HPDE6-E6E7 (cell line): ENCODE results near the gene CRADD.
"Not testable (repeated sequence)": the region's sequence is repeated elsewhere in the genome, so short reads cannot be mapped to it uniquely, and the experiment has no call there.

ENCODE experiments used
- DNase-seq: peaks from one replicate; pipeline ENCODE4 v3.0.0; 2011; ENCODE audit warnings: missing footprints; ENCODE audit errors: extremely low spot score

CRADD gene

GRCh38 chr12:93896952-93897351 lies 219.8 kb downstream of the CRADD start:
- no peak for DNase-seq

- no peak for DNase-seq
Observed at GRCh38 chr12:93901739-93902138, 224.6 kb downstream of the CRADD start.

DNA sequence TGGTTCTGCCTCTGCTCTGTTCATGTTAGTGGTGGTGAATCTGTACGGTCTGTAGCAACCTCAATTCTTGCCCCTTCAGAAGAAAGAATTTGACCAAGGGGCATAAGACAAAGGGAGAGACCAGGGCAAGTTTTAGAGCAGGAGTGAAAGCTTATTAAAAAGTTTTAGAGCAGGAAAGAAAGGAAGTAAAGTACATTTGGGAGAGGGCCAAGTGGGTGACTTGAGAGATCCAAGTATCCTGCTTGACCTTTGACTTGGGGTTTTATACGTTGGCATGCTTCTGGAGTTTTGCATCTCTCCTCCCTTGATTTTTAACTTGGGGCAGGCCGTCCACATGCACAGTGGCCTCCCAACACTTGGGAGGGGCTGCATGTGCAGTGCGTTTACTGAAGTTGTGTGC lies 225.0 kb downstream of the CRADD start:
- DNase-seq, result no peak

DNA sequence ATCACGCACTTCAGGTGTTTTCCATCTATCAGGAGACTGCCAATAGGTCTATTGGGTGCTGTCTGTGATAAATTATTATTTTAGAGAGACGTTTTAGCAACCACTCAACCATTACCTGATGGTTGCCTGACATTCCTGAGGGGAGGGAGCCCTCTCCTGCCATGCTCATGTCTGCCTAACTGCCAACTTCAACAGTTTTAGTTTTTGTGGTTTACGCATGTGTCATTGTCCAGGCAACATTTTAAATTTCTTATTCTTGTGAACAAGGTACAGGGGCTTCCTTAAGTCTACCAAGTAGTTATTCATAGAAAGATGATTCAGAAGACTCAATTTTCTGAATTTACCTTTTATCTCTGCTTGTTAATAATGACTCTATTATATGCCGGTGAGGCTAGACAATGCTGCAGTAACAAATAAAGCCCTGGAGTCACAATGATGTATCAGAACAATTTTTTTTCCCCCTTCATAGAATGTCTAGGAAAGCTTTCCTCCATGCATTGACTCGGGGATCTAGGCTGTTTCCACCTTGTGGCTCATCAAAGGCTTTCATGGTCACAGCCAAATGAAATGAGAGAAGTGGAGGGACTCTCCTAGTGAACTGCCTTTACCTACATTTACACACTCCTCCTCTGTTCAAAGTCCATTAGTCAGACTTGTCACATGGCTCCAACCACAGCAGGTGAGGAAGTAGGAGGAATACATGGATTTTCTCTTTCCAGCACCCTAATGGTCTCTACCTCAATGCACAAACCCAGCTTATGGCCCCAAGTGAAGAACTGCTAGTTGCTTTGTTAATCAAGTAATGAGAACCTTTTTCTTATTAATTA lies 225.8 kb downstream of the CRADD start:
- no peak for DNase-seq

DNA sequence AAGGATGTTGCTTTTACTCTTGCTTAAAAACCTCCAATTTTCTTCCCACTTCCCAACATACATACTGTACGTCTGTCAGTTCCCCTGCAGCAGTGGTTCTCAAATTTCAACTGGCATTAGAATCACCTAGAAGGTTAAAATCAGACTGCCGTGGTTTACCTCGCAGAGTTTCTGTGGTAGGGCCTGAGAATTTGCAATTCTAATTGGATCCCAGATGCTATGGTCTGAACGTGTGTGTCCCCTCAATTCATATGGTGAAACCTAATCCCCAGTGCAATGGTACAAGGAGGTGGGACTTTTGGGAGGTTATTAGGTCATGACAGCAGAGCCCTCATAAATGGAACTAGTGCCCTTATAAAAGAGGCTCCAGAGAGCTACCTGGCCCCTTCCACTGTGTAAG lies 226.9 kb downstream of the CRADD start:
- no peak for DNase-seq

DNA sequence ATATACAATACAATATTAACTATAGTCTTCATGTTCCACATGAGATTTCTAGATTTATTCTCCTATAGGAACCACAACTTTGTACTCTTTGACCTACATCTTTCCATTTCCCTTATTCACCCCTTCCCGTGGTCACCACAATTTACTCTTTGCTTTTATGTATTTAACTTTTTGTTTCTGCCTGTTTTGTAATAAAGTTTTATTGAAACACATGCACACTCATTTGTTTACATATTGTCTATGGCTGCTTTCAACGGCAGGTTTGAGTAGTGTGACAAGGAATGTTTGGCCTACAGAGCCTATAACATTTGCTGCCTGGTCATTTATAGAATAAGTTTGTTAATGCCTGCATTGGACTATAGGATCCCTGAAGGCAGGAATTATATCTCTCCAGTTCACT lies 231.1 kb downstream of the CRADD start:
- no peak for DNase-seq

GRCh38 chr12:93908846-93909567 lies 231.8 kb downstream of the CRADD start:
- DNase-seq, result peak; percentile 49

DNA sequence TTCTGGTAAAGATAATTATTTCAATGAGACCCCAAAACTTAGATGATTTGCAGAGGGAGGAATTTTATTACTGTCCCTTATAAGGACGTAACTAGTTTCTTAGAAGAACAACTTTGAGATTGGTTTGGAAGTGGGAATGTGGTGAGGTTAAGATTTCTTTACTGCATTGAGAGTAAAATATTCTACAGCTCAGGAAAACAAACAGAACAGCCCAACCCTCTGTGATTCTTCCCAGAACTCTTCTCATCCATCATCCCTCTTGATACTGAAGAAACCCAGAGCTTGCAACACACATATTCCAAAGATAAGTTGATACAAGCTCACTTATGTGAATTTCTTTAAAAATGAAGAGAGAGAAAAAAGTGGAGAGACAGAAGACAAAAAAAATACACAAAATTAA lies 234.2 kb downstream of the CRADD start:
- DNase-seq, result no peak

DNA sequence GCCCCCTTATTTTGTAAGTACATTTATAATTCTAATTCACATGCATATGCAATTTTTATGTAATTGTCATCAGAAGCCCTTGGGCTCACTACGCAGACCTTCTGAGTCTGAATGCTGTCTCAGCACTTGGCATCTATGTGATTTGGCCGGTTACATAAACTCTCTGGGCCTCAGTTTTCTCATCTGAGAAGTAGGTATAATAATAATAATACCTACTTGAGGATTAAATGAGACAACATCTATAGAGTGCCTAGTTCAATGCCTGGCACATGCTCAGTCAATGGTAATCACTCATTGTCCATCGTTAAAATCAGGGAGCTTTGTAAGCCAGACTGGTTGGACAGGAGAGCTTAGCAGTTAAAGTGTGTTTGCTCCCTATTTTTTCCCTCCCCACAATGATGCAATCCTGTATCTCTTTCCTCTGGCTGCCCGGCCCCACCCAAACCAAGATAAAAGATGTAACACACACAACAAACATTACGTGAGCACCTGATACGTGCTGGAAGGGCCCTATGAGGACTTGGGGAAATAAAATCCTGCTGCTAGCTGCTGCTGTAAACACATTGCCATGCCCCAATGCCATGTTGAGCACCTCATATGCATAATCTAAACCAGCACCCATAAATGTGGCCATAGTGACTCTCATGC lies 235.0 kb downstream of the CRADD start:
- no peak for DNase-seq

DNA sequence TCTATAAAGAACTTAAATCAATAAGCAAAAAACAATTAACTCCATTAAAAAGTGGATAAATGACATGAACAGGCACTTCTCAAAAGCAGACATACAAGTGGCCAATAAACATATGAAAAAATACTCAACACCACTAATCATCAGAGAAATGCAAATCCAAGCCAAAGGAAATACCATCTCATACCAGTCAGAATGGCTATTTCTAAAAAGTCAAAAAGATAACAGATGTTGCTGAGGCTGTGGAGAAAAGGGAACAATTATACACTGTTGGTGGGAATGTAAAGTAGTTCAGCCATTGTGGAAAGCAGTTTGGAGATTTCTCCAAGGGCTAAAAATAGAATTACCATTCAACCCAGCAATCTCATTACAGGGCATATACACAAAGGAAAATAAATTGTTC lies 236.7 kb downstream of the CRADD start:
- no peak for DNase-seq

DNA sequence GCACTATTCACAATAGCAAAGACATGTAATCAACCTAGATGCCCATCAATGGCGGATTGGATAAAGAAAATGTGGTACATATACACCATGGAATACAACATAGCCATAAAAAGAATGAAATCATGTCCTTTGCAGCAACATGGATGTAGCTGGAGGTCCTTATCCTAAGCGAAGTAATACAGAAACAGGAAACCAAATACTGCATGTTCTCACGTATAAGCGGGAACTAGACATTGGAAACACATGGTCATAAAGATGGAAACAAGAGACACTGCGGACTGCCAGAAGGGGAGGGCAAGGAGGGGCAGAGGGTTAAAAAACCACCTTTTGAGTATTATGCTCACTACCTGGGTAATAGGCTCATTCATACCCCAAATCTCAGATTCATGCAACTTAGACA lies 237.1 kb downstream of the CRADD start:
- DNase-seq, result no peak

DNA sequence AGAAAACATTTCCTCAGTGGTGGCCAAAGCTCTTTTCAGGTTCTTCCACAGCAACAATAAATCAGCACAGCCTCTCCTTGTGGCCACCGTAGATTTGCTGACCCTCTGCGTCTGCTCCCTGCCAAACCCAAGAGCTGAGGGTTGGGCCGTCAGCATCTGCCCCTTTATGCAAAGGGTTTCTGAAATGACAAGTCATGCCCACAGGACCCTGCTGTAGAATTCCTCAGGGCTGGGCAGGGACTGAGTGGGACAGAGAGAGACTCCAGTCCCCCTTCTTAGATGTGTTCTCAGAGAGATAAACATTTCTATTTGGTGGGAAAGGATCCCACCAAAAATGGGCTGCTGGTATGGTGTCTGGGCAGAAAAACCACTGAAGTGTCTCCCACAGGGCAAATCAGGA lies 238.2 kb downstream of the CRADD start:
- no peak for DNase-seq

DNA sequence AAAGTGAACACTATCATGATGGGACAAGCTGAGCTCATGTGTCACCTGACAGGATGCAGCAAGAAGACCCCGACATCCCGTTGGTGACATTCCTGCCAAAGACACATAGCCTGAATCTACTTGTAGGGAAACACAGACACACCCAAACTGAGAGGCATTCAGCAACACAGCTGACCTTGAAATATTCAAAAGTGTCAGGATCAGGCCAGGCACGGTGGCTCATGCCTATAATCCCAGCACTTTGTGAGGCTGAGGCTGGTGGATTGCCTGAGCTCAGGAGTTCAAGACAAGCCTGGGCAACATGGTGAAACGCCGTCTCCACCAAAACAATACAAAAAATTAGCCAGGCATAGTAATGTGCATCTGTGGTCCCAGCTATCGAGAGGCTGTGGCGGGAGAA lies 239.2 kb downstream of the CRADD start:
- no peak for DNase-seq

- DNase-seq, result no peak
Observed at GRCh38 chr12:93918262-93918661, 241.1 kb downstream of the CRADD start.

DNA sequence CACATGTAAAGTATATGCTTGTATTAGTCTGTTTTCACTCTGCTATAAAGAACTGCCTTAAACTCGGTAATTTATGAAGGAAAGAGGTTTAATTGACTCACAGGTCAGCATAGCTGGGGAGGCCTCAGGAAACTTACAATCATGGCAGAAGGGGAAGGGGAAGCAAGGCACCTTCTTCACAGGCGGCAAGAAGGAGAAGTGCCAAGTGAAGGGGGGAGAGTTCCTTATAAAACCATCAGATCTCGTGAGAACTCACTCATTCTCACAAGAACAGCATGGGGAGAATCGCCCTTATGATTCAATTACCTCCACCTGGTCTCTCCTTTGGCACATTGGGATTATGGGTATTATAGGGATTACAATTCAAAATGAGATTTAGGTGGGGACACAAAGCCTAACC lies 241.7 kb downstream of the CRADD start:
- DNase-seq, result no peak

DNA sequence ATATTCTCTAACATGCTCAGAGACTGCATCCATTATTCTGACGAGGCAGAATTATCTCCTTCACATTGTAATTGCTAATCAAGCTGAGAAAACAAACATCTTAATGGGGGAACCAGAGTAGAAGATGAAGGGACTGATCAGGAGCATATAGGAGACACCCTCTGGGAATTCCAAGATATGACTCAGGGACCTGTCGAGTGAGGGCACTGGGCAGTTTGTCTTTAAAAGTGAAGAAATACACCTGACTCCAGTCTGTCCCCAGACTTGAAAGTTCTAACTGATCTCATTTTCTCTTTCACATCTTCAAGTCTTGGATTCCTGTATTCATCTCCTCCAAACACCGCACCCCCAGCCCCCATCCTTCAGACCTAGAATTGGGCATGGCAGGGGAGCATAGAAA lies 244.3 kb downstream of the CRADD start:
- DNase-seq, result no peak

DNA sequence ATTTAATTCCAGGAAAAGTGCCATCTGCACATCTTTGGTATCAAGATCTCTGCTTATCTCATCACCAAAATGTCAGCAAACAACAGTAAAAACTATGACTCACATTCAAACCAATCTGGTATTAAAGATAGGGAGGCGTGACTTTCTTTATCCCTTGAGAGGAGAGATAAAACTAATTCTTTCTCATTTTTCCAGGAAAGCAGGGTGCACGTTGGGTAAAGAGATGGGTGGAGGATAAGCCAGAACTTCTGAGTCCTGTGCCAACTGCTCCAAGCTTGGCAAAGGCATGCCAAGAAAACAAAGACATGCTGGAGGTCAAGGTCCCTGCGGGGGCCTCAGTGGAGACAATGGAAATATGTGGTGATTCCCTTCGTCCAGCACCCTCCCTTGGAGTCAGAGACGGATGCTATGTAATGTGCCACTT lies 245.4 kb downstream of the CRADD start:
- DNase-seq, result no peak

GRCh38 chr12:93924367-93924766 lies 247.2 kb downstream of the CRADD start:
- DNase-seq, result no peak

DNA sequence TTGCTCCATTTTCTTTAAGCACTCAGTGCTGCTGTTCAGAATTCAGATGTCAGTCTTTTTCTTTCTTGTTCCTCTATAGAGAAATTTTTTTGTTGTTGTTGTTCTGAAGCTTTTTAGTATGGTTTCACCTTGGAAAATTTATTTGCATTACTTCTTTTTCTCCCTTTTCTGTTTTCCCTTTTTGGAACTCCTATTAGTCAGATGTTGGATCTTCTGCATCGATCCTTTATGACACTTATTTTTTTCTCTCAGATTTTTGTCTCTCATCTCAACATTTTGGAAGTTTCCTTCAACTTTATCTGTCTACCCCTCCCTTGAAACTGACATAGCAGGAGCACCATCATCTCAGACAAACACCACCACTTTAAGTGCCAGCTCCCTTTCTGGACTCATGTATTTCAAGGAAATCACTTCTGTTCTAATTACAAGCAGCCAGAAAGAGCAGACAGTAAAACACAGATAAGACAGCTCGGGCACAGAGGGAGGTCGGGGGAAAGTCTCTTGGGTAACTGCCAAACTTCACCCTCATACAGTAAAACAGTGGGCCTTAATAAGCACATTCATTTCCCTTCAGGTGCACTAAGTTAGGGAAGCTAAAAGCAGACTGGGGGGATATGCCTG lies 248.5 kb downstream of the CRADD start:
- DNase-seq, result no peak

- no peak for DNase-seq
Observed at GRCh38 chr12:93926237-93926636, 249.1 kb downstream of the CRADD start.

DNA sequence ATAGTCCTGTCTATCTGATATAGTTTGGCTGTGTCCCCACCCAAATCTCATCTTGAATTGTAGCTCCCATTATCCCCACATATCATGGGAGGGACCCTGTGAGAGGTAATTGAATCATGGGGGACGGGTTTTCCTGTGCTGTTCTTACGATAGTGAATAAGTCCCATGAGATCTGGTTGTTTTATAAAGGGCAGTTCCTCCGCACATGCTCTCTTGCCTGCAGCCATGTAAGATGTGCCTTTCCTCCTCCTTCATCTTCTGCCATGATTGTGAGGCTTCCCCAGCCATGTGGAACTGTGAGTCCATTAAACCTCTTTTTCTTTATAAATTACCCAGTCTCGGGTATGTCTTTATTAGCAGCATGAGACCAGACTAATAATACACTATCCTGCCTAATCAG lies 251.9 kb downstream of the CRADD start:
- DNase-seq, result not testable (repeated sequence)

DNA sequence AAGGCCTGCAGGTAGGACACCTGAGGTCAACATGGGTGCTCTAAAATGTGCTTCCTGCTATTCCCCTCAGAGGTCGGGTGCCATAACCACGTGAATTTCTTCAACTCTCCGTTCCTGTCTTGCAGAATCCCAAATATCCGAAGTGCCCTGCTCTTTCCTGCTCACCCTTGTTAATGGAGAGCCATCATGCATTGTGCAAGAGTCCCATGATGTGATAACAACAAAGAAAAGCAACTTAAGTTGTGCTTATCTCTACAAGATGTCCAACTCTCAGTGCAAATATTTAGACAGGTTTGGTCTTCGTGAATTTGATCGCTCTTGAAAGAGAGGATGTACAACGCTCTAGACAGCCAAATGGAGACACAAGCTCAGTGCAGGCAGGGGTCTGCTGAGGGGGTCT lies 260.6 kb downstream of the CRADD start:
- no peak for DNase-seq
